Measurements from ENCODE around the gene COL5A1.

The COL5A1 gene

DNA sequence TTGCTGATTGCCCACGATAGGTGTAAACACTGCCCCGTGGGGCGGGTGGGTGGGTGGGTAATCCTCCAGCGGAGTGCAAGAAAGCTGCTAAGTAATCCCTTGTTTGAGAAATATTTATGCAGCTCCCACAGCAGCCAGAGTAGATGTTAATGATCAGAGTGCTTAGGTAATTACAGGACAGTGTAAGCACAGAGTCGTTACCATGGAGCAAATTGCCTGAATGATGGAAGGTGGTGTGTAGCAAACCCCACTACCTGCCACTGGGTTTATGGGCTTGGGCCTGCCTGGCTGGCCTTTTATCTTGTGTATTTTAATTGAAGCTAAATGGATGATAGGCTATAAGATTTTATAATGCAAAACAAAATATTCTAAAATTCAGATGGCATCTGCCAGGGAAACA is 110.0 kb downstream of the COL5A1 start:
- H3K27ac ChIP-seq: no peak overlapping the region
- no peak for DNase-seq (ENCODE audit: low read depth, low spot score)

DNA sequence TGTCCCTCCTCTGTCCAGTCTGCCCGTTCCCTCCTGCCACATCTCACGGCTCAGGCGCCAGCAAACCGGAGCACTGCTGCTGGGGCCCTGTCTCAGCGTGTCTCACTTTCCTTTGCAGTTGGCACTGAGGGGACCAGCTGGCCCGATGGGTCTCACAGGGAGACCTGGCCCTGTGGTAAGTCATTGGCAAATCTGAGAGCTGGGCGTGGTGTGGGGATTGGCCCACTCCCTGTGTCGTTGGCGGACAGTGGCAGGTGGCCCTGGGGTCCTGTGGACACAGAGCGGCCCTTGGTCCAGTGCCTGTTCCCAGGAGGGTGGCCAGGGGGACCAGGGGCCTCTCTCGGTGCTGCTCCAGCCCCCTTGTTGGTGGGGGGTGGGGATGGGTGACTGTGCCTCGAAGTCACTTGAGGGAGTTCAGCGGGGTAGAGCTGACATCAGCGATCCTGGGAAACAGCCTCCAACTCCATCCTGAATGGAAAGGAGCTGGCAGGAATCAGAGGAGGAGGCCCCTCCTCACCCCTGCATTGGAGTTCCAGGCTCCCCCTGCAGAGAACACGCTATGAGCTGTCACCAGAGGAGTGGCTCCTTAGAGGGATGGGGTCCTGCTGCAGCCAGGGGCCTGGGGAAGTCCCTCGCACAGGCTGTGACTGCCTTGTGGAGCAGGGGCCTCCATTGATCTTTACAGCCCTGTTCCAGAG is 111.0 kb downstream of the COL5A1 start:
- DNase-seq (ENCODE audit: low read depth, low spot score): no peak
- H3K27ac ChIP-seq: no peak overlapping the region

DNA sequence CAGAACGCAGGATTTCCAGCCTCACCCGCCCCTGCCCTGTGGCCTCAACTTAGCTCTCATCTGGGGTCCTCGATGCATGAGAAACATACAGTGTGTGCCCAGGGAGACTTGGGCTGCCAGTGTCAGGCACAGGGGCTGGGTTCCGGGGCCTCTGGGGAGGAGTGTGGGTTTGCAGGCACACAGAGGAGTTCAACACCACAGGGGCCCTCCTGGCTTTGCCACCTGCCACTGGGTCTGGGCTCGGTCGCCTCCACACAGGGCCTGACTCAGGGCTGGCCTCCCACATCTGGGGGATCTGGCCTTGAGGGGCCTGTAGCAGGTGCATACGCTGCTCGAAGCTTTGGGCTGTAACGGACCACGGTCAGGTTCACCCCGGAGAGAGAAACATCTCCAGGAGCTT is 111.6 kb downstream of the COL5A1 start:
- H3K27ac ChIP-seq: no peak overlapping the region
- DNase-seq (ENCODE audit: low read depth, low spot score): no peak

DNA sequence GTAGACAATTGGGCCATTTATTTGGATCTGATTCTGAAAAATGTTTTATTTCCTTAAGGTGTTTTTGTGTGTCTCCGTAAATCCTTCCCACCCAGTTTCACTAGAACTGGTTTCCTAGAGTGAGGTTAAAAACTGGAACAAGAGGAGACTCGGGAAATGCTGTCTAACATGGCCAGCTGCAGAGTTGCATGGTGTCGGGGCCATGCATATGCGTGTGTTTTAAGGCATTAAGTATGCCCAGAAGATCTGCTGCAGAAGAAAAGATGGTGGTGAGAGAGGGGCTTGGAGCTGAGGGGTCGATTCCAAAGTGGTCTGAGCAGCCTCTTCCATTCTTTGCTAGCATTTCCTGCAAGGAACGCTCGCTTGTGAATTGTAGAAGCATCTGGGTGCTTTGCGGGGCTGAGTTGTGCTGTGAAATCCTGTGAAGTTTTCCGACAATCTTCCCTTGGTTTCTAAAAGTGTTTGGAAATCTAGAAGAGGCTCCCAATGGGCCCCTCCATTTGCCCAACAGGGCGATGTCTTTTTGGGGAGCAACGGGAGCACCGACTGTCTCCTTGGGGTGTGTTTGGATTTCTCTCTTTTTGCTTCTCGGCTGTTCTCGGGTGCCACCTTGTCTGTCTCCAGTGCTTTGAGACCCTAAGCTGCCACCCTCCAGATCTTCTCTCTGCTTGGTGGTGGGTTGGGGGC is 113.8 kb downstream of the COL5A1 start:
- no peak for DNase-seq (ENCODE audit: low read depth, low spot score)
- no peak overlapping the region for H3K27ac ChIP-seq

DNA sequence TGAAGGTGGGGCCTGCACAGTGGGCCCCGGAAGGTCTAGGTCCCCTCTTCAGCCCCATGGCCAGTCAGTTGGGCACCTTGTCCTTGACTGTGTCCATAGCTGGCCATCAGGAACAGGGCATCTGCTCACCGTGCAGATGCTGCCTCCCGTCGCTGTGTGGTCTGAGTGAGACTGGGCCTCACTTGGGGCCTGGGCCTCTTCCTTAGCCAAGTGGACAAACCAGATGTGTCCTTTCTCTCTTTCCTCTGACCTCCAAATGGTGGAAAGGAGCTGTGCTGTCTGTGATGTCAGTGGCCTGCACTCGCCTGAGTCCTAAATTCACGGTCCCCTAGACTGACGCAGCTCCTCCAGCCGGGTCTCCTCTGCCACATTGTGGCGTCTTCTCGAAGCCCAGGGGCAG is 114.5 kb downstream of the COL5A1 start:
- no peak overlapping the region for H3K27ac ChIP-seq
- DNase-seq (ENCODE audit: low read depth, low spot score): no peak

DNA sequence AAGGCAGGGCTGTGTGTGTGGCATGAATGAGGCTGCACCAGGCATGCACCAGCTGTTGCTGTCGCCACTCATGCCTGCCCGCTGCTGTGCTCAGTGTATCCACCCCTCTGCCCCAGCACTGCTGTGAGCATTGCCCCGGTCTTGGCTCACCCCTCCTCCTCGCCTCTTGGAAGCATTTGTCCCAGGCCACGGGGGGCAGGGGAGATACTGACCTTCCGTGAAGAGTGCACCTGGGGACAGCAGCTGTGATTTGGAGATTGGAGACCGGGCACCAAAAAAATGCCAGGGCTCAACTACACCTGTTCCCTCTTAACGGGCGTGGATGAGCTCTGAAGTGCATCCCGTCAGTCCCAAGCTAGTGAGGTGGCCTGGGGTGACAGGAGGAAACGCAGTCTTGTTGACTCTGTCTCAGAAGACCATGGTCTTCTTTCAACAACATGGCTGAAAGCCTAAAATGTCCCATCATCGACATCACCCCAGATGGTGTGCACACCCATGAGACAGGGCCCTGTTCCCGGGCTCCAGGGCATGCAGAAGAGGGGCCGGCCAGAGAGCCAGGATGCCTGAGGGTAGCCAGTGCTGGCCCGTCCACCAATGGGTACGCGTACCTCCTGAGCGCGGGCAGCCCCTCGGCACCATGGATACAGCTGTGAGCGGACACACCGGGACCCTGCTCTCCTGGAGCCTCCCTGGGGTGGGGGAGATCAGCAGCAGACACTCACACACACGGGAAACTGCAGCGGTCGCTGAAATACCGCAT is 115.8 kb downstream of the COL5A1 start:
- H3K27ac ChIP-seq: no peak overlapping the region
- no peak for DNase-seq (ENCODE audit: low read depth, low spot score)

DNA sequence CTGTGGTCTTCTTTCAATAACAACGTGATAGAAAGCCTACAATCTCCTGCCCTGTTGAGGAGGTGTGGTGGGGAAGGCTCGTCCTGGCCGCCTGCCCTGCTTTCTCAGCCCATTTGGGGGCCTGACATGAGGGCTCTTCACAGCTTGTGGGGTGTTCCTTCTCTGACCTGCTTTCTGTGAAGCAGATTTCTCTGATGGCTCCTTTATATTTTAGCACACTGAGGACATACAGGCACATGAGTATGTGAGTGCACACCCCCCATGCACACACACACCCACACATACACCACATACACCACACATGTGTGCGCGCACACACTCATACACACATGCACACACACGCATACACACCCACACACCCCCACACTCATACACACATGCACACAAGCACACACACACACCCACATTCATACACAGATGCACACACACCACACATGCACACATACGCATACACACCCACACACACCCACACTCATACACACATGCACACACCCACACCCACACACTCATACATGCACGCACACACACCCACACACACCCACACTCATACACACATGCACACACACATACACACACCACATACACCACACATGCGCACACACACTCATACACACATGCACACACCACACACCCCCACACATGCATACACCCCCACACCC is 117.5 kb downstream of the COL5A1 start:
- DNase-seq (ENCODE audit: low read depth, low spot score): no peak
- H3K27ac ChIP-seq: no peak overlapping the region

DNA sequence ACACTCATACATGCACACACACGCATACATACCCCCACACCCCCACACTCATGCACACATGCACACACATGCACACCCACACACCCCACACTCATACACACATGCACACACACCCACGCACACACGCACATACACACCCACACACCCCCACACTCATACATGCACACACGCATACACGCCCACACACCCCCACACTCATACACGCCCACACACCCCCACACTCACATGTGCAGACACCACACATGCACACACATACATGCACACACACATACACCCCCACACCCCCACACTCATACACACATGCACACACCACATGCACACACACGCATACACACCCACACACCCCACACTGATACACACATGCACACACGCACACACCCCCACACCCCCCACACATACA is 118.3 kb downstream of the COL5A1 start:
- no peak for DNase-seq (ENCODE audit: low read depth, low spot score)
- no peak overlapping the region for H3K27ac ChIP-seq

DNA sequence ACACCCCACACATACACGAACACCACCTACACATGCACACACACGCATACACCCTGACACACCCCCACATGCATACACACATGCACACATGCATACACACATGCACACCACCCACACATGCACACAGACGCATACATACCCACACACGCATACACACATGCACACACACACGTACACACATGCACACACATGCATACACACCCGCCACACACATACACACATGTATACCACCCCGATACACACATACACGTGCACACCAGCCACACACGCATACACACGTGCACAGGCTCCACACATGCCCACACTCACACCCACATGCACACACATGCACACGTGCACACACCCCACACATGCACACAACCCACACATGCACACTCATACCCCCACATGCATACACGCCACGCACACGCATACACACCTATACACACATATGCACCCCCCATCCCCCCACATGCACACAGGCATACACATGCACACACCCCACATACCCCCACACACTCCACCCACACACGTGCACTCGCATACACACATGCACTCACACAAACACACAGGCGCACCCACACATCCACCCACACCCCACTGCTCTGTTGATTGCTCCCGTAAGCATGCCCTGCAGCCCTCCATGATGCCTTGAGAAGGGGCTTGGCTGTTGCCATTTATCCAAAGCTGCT is 119.3 kb downstream of the COL5A1 start:
- no peak overlapping the region for H3K27ac ChIP-seq
- DNase-seq (ENCODE audit: low read depth, low spot score): no peak

DNA sequence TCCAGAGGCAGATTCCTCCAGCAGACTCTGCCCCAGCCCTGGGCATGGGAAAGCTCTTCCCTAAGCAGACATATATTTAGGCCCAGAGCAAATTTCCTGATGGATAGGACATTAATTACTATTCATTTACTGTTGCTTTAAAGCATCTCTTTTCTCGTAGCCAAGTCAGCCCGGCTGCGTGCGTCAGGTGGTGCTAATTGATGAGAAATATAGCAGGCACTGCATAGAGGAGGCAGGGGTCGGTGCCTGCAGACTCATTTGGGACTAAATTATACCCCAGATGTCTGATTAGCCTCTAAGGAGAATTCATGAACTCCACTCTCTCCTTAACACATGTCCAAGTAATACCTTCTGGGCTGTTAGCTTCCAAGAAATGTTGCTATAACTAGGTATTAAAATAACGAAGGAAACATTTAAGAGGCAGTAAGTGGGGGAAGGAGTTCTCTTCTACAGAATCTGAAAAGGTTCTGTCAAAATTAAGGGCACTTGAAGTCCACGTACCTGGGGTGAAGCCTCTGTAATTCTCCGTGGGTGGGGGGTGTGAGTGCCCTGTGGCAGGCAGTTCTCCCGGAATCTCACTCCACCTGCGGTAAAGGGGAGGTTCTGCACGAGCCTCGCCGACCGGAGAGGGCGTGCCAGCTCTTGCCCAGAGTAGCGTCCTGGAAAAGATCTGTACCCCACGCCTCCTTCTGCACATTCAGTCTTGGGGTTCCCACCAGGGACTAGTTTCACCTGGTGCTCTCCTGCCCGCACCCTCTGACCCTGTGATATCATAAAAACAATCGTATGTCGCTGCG is 123.1 kb downstream of the COL5A1 start:
- no peak overlapping the region for H3K27ac ChIP-seq
- no peak for DNase-seq (ENCODE audit: low read depth, low spot score)

DNA sequence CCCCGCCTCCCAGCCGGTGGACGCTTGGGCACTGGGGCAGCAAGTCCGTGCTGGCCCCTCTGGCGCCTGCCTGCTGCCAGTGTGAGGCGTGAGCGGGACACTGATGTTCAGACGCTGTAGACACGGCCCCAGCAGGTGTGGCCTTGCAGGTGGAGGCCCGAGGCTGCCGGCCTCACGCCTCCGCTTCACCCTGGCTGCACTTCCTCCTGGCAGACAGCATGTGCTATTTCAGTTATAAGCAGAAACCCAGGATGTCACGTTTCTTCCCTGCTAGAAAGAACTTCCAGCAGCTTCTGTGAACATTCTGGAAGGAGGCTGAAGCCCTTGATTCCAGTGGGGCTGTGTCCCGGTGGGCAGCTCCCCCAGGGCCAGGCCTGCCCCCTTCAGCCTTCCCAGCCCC is 124.2 kb downstream of the COL5A1 start:
- DNase-seq (ENCODE audit: low read depth, low spot score): no peak
- no peak overlapping the region for H3K27ac ChIP-seq

DNA sequence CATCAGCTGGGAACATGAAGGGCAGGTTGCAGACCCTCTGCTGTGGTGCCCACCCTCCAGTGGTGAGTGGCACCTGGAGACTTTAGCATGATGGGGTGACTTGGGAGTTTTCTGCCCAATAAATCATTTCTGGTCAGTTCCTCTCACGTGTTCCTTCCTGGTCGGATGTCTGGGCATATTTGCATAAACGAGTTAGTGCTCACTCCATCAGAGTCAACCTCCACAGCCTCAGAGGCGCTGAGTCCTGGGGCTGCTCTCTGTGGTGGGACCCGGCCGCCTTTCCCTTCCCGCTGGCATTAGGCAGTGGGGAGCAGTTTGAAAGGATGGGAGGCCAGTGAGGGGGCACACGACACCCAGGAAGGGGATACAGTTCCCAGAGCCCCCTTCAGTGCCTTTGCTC is 125.0 kb downstream of the COL5A1 start:
- no peak overlapping the region for H3K27ac ChIP-seq
- DNase-seq (ENCODE audit: low read depth, low spot score): no peak

DNA sequence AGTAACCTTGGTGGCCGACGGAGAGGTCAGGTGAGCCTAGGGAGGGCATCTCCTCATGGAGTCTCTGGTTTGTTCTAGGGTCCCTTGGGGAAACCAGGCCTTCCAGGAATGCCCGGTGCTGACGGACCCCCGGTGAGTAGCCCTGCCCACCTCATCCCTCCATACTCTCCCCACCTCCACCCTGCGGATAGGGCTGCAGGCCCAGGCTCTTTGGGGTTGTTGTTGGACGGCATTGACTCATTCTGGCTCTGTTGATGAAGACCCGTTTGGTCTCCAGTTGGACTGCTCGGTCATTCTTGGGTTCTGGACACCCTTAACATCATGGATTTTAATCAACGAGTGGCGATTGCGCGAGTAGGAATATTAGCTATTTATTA is 126.7 kb downstream of the COL5A1 start:
- no peak for DNase-seq (ENCODE audit: low read depth, low spot score)
- no peak overlapping the region for H3K27ac ChIP-seq

DNA sequence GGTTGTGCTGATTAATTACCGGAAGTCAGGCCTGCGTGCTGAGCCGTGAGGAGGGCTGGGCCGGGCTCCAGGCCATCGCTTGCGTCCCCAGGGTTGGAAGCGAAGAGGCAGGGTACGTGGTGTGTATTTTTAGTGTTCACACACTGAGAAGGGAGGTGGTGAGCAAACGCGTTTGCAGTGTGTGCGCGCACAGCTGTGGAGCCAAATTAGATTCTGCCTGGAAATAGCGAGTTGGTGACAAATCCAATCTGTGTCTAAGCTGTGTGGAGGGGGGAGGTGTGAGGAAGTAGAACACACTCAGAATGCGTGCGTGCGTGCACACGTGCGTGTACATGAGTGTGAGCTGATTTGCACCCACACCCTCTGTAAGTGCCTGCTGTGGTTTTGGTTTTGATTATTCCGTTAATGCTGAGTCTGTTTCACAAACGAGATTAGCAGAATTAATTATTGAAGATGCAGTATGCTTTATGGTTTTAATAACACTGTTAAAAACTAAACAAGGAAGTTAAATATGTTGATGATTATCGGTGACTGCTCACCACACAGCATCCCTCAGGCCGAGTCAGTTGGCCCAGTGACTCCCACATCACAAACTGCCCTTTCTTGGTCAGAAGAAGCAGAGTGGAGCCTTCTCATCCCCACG is 127.2 kb downstream of the COL5A1 start:
- DNase-seq (ENCODE audit: low read depth, low spot score): no peak

DNA sequence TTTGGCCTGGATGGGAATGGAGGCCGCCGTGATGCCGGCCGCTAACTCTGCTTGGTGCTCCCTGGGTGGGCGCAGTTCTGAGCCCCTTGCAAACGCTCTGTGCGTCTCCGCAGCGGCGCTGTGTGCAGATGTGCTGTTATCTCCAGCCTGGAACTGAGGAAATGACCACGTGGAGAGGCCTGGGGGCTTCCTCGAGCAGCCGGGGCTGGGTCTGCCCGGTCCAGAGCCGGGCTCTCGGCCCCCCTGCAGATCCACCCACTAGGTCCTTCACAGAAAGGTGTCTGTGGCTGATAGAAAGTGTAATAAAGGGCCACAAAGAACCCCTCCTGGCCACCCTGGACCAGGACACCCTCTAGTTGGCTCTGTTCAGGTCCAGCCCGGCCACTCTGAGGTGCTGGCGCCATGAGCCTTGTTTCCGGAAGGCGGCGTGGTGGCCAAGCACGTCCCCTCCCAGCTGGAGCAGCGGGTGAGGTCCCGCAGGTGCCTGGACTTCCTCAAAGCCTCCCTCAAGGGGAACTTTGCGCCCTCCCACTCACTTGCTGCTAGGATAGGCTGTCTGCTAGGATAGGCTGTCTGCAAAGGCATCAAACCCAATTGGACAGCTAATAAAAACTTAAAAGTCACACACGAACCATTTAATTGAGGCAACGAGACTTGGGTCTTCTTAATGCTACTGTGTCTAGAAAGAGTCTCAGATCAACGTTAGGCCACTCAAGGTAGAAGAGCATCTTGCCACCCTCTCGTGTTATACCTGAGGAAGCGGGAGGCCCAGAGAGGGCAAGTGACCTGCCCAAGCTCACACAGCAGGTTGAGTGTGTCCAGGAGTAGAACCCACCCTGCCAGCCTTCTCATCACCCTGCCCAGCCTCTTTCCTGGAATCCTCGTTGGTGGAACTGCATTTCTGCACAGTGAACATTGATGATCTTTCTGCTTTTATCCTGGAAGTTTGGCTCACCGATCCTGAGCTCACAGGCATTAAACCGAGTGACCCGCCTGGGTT is 129.7 kb downstream of the COL5A1 start:
- DNase-seq (ENCODE audit: low read depth, low spot score): no peak
- H3K27ac ChIP-seq: no peak overlapping the region

More for the DNA sequence above, 127.2 kb downstream of the COL5A1 start:
- no peak overlapping the region for H3K27ac ChIP-seq

DNA sequence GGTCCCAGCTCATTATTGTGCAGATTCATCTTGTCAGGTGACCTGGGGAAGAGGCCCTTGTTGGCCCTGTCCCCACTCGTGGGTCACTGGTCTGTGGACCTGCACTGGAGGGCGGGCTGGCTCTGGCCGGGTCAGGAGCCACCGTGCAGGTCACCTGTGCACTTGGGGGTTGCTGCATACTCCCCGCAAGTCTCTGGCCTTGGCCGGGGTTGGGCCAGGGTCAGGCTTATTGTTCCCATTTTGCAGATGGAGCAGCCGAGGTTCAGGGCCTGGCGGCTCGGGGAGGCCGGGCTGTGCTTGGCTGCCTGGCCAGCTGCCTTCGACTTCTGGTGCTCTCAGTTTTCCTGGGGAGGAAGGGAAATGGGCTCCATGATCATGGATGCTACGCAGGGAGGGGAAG is 130.7 kb downstream of the COL5A1 start:
- H3K27ac ChIP-seq: no peak overlapping the region
- DNase-seq (ENCODE audit: low read depth, low spot score): no peak

DNA sequence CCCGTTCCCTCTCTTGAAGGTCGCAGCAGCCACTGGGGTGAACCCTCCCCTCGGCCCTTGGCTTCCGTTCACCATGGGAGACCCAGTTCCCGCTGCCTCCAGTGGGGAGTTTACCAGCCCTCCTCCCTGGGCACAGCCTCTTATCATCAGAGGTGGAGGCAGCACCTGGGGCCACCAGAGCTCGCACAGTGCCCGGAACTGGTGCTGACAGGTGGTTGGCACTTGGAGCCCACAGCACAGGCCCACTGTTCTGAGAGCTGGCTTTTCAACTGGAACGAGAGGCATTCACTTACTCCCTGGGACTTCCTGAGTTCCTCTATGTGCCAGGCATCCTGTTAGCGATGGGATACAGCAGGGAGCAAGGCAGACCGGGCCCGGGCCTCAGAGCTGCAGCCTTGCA is 132.2 kb downstream of the COL5A1 start:
- H3K27ac ChIP-seq: no peak overlapping the region
- DNase-seq (ENCODE audit: low read depth, low spot score): no peak

DNA sequence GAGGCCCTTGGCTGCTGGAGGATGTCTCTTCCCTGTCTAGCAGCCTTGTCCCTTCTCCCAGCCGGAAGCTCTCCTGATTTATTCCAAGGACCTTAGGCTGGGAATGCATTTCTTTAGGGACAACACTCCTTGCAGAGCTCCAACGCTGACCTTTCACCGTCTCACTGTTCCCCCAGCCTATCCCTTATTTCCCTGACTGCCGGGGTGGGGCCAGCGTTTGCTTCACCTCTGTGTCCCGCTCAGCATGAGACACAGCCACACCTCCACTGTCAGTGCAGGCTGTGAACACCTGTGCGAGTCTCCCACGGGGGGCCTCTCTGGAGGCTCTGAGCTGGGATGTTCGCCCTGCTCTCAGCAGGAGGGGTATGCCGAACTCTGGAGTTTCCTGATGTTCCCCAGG is 132.8 kb downstream of the COL5A1 start:
- no peak overlapping the region for H3K27ac ChIP-seq
- DNase-seq (ENCODE audit: low read depth, low spot score): no peak
